GM18867 (cell line): Measurements from ENCODE around the gene RREB1.
A peak's percentile ranks its signal among the peaks of the same experiment; 100 is the strongest.
"Not testable (repeated sequence)": the region's sequence is repeated elsewhere in the genome, so short reads cannot be mapped to it uniquely, and the experiment has no call there.

ENCODE experiments used
- ATAC-seq: cut with Tn5 transposase; IDR thresholded peaks from one replicate; pipeline ENCODE4 v1.9.1; 2021; ENCODE audit warnings: mild to moderate bottlenecking, moderate library complexity; ENCODE audit not compliant: unreplicated experiment

Gene RREB1

DNA sequence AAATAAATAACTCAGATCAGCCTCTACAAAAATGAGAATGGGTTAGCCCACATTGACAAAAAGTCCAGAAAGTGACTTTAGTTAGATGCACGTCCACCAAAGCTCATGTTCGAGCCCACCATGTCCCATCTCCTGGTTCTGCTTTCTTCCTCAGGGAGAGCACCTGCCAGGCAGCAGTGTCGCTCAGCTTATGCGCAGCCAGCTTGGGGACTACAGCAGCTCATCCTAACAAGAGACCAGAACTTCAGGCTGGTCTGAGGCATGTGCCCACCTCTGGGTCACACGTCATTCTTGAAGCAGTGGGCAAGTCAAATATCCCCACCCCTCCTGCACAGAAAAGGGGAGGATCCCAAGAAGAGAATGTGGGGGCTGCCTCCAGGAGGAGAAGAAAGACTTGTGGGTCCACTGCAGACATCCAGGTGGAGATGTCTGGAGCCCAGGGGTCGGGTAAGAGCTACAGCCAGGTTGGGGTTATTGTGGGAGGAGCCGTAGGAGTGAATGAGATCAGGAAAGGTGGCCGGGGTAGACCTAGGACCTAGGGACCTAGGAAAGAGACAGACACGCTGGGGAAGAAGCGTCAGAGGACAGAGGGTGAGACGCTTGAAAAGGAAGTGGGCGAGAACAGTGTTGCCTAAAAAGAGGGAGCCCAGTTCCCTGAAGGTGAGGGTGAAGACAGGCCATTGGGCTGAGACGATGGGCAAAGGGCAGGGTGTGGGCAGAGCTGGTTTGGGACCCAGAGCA is 152.7 kb downstream of the RREB1 start:
- peak; percentile 4 for ATAC-seq

DNA sequence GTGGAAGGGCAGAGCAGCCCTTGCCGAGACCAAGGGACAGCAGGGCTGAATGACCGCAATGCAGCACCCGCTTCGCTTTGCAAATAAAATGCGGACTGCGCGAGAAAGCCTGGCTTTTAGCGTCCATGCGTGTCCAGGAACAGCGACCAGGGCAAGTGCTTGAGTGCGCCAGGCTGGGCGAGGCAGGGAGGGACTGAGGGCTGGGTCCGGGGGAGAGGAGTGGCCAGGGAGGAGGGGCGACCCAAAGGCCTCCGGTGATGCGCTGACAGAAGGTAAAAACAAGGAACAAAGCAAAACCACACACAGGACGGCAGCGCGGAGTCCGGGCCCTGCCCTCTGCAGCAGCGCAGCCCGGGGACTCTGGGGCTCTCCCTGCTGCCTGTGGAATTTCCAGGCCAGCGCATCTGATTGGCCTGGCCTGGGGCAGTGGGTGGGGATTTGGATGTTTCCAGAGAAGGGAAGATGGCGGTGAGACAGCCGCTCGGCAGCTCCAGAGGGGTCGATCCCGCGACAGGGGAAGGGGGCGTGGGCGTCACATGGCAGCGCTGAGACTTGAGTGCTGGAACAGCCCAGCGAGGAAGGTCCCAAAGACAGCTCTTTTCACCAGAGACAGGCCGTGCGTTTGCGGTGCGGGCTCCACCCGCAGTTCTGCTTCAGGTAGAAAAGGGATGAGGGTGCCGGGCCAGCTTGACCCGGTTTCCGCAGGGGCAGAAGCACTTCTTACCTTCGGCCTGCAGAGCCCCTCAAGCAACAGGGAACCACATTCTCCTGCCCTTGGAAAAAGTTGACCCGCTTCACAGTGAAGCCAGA is 153.5 kb downstream of the RREB1 start:
- ATAC-seq = peak; percentile 84

DNA sequence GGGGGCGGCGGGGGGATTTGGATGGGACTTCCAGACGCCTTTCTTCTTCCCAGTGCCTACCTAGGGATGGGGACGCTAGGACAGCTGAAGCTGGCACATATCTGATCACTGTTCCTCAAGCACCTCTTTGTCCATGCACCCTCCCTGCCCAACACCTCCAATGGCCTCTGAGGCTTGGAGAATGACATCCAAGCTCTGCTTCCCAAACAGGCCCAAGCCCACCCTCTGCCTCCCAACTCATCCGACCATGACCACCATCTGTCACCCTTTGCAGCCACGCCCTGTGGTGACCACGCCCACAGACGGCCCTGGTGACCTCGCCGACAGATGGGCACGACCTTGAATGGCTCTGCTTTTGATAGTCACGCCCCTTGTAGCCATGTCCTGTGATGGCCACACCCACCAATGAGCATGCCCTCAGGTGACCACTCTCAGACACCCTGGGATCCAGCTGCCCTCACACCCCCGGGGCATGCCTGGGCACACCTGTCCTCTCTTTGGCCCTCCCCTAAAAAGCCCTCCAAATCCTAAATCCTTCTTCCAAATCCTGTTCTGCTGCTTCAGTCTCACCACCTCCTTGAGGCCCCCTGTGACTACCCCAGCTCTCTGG is 154.2 kb downstream of the RREB1 start:
- ATAC-seq = no peak

DNA sequence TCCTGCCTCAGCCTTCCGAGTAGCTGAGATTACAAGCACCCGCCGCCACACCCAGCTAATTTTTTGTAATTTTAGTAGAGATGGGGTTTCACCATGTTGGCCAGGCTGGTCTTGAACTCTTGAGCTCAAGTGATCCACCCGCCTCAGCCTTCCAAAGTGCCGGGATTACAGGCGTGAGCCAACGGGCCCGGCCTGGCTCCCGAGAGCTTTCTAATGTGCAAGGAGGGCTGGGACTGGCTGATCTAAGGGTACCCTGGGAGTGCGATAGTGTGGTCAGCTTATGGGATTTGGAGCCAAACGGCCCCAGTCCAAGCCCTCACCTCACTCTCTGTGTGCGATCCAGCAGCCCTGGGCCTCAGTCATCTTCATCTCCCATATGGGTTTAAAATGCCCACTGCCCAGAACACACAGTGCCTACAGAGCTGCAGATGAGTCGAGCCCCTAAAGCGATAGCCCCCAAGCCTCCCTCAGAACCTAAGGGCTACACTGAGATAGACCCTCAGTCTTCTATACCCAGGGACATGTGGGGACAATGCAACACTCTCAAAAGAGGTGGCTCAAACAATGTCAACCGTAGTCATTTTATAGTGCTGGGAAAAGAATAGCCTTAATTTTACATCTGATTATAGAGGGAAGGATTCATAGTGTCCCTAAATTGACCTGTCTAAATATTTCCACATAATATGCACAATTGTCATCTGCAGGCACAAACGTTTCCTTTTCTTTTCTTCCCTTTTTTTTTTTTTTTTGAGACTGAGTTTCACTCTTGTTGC is 155.2 kb downstream of the RREB1 start:
- ATAC-seq = no peak

DNA sequence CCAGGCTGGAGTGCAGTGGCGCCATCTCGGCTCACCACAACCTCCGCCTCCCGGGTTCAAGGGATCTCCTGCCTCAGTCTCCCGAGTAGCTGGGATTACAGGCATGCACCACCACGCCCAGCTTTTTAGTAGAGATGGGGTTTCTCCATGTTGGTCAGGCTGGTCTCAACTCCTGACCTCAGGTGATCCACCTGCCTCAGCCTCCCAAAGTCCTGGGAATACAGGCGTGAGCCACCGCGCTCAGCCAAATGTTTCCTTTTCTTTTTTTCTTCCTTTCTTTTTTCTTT is 155.7 kb downstream of the RREB1 start:
- ATAC-seq = not testable (repeated sequence)

DNA sequence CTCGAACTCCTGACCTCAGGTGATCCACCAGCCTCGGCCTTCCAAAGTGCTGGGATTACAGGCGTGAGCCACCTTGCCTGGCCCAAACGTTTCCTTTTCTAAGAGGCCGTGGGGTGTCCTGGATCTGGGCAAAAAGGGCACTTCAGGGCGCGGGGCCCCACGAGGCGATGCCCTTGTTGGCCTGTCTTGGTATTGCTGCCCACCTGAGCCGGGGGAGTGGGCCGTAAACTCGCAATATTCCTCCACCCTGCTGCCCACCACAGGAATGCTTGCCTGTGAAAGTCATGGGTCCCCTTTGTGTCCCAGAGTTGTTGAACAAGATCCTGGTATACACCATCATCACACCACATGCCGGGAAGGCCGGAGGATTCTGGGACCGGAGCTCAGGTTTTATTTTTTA is 156.3 kb downstream of the RREB1 start:
- ATAC-seq = no peak

DNA sequence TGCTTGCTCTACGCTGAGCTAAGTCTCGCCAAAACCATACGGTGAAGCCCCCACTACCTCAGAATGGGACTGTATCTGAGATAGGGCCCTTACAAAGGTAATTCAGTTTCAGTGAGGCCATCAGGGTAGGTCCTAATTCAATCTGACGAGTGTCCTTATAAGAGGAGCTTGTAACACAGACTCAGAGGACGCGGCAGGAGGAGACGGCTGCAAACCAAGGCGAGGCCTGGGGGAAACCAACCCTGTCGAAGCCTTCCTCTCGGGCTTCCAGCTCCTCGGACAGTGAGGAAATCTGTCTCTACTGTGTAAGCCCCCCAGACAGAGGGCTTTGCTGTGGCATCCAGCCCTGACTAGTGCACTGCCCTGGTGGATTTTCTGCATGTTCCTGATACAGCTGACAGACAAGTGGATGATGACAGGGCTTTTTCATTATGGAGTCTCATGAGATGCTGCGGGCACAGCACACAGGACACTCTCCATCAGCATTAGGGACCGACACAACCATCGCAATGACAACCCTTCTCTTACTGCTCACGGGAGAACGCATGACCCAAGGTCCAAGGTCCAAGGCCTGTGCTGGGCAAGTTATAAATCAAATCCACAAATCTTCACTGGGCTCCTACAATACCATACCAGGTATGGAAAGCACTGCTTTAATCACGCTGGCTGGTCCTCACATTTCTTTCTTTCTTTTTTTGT is 157.1 kb downstream of the RREB1 start:
- no peak for ATAC-seq

DNA sequence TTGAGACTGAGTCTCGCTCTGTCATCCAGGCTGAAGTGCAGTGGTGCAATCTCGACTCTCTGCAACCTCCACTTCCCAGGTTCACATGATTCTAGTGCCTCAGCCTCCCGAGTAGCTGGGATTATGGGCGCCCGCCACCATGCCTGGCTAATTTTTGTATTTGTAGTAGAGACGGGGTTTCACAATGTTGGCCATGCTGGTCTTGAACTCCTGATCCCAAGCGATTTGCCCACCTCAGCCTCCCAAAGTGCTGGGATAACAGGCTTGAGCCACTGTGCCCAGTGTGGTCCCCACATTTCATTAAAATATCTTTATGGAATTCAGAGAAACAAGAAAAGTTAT is 157.6 kb downstream of the RREB1 start:
- not testable (repeated sequence) for ATAC-seq

DNA sequence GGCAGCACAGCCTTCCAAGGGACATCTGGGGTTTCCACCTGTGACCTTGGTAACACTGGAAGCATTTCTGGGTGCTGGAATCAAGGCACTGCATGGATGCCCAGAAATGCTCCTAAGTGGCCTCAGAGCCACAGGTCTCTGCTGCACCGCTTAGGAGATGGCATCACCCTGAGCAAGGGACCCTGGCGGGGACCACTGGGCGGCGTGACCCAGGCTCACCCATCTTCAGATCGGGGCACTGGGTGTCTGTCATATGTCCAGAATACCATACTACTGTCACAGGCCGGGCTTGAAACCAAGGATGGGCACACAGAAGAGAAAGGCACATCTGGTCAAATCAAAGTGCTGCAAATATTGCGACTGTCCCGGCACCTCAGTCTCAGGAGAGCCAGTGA is 159.3 kb downstream of the RREB1 start:
- ATAC-seq = no peak

DNA sequence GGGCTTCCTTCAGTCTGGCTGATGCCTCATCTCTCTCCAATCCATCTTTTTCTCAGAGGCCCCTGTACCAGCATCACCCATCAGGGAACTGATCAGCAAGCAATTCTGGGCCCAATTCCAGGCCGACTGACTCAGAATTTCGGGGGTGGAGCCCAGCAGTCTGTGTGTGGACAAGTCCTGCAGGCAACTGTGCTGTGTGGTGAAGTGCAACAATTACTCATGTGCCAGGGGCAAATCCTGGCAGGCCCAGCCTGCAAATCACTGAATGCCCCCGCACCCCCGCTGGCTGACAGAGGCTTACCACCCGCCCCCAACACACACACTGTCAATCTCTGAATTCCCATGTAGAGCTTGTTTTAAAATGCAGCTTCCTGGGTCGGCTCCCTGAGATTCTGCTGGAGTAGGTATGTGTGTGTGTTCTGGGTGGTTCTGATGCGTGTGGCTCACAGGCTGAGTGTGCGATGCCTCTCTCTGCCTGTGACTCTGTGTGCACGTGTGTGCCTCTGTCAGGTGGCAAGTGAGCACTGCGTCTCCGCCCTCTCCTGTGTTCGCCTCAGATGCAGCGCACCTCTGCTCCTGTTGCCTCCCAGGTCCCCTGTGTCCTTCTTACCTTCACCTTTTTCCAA is 159.8 kb downstream of the RREB1 start:
- no peak for ATAC-seq

DNA sequence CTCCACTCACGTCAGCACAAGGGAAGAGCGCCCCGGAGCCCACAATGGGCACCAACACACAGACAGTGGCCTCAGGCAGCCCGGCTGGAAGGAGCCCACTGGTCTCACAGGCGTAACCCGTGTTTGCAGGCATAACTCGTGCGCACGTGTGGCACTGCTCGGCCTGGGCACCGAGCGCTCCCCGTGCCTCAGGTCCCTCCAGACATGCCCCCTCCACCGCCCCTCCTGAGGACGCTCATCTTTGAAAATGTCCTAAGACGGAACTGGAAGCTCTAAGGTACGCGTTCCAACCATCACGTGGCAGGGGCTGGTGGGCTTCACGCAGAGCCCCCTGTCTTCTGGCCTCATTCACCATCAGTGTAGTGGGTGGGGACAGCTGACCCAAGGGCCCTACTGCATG is 160.6 kb downstream of the RREB1 start:
- no peak for ATAC-seq

DNA sequence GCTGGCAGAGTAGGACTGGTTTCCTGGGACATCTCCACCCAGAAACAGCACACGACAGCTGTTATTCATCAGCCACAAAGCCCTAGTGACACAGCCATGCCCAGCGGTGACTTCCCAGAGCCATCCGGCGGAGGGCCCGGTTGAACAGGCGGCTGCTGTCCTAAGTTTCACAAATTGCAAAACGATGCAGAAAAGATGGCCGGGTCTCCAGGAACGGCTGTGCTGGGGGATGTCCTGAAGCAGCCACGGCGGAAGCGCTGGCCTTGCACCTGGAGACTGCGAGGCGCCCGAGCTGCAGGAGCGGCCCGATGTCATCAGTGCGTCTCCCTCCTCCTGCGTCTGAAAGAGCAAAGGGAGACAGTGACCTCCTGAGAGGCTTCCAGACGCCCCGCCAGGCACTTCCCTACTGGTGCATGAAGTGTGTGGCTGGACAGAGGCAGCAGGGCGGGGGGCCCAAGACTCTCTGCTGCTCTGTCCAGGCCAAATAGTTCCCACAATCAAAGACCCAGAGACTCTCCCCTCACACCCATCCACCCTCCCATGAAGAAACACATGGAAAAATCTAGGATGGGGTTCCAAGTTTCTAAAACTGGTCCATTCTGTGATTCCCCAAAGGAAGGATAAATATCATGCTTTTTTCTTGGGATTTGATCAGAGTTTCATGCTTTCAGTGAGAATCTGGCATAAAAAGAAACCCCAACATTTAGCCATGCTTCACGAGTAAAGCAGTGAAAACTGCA is 161.2 kb downstream of the RREB1 start:
- no peak for ATAC-seq

DNA sequence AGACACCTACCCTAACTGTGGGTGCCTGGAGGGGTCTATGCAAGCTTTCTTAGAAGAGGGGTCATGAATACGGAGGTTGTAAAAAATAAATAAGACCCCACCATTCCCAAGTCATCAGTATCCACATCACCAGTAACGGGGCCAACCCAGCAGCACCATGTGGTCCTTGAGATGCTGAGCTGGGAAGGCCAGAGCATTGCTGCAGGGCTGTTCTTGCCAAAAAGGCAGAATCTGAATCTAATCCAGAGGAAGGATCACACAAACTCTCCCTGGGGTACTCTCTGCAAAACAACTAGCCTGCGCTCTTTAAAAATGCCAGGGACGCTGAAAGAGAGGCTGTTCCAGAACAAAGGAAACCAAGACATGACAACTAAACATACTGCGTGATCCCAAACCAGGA is 162.1 kb downstream of the RREB1 start:
- no peak for ATAC-seq

DNA sequence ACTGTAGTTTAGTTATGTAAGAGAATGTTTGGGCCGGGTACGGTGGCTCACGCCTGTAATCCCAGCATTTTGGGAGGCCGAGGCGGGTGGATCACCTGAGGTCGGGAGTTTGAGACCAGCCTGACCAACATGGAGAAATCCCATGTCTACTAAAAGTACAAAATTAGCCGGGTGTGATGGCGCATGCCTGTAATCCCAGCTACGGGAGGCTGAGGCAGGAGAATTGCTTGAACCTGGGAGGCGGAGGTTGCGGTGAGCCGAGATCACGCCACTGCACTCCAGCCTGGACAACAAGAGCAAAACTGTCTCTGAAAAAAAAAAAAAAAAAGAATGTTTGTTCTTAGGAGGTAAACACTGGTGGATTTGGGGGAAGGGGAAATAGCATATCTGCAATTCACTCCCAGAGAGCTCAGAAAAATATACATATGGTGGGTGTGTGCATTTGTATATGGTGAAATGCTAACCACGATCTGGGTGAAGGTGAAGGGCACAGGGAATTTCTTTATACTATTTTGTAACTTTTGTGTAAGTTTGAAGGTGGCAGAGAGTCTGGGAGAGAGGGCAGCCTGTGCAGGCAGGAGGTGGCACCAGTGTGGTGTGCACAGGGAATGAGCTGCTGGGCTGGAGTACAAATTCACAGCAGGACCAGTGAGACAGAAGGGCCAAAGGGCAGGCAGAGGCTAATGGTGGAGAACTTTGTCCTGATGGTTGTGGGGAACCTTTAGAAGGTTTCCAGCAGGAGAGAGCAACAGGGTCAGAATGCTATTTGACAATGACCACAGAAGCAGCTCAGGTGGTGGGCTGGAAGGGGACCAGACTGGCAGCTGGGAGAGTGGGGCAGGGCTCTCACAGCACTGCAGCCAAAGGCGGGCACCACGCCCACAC is 162.8 kb downstream of the RREB1 start:
- no peak for ATAC-seq

DNA sequence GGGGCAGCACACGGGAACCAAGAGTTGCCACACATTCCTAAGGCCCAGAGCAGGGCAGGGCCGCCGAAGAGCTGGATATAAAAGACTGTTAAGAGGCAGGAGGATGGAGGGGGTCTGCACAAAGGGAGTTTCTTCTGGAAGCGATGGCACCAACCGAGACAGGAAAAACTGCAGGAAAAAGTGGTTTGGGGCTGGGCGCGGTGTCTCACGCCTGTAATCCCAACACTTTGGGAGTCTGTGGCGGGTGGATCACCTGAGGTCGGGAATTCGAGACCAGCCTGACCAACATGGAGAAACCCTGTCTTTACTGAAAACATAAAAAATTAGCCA is 163.4 kb downstream of the RREB1 start:
- ATAC-seq = no peak

DNA sequence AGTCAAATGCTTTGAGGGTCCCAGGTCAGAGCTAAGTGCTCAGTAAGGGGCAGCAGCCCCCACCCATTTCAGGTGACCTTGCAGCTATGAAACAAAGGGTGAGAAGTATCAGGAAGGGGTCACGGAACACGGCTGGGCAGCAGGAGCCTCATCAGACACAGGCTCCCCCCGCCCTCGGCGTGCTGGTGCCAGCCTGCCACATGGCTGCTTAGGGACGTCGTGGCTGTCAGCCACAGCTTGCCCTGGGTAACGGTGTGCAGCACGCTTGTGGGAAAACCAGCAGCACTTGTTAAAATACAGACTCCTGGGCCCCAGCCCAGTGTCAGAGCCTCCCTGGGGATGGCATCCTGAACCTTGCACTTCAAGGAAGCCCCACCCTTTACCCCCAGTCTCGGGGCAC is 165.9 kb downstream of the RREB1 start:
- ATAC-seq = no peak

DNA sequence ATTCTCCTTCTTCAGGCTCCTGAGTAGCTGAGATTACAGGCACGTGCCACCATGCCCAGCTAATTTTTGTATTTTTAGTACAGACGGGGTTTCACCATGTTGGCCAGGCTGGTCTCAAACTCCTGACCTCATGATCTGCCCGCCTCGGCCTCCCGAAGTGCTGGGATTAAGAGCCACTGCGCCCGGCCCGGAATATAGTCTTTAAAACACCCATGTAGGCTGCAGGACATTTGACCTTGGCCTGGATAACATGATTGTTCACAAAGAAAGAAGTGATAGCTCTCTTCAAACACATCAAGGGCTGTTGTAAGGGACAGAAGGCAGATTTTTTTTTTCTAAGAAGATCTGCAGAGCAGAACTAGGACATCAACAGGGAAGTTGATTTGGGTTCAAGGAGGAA is 166.8 kb downstream of the RREB1 start:
- not testable (repeated sequence) for ATAC-seq

DNA sequence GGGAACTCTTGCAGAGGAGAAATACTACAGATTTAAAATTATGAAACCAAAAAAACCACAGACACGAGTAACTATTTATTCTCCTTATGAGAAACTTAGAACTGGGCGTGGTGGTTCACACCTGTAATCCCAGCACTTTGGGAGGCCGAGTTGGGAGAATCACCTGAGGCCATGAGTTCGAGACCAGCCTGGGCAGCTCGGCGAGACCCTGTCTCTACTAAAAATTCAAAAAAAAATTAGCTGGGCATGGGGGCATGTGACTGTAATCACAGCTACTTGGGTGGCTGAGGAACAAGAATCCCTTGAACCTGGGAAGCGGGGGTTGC is 168.4 kb downstream of the RREB1 start:
- ATAC-seq = no peak
